Breast epithelium (tissue), 3 donors: ENCODE results near the gene DOCK10.

Experiments used
- POLR2AphosphoS5 ChIP-seq, 3 donors: sonication (generic); formaldehyde crosslinking; IDR thresholded peaks; one replicate each; pipeline ENCODE4 v1.6.1; 2017; ENCODE audit warnings: antibody characterized with exemption in 3 of 3
- TF ChIP-seq, protein P1 (sequence below), 3 donors: fragments of 450-650 bp; IDR thresholded peaks; one replicate each; pipeline ENCODE4 v1.5.1; 2016 to 2017; ENCODE audit warnings: antibody characterized with exemption in 3 of 3, mild to moderate bottlenecking in 3 of 3, moderate library complexity in 3 of 3

DNA sequence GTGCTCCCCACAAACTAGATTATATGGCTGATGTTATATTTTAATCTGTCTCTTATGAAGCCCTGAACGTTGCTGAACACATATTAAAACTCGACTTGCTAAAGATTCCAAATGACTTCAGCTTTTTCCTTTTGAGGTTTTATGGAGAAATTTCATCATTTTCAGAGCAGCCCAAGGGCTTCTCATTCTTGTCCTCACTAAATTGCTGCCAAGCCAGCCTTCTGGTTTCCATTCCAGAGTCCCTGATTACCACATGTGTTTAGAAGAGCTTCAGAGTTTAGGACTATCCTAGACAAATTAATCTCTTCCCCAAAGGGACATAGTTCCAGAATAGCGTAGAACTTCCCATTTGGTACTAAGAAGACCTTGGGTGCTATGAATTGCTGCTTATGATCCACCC is 248.3 kb downstream of the DOCK10 start:
- TF ChIP-seq POLR2AphosphoS5 (IDR thresholded peaks at IDR 0.05) = no peak
- TF ChIP-seq, protein P1, sequence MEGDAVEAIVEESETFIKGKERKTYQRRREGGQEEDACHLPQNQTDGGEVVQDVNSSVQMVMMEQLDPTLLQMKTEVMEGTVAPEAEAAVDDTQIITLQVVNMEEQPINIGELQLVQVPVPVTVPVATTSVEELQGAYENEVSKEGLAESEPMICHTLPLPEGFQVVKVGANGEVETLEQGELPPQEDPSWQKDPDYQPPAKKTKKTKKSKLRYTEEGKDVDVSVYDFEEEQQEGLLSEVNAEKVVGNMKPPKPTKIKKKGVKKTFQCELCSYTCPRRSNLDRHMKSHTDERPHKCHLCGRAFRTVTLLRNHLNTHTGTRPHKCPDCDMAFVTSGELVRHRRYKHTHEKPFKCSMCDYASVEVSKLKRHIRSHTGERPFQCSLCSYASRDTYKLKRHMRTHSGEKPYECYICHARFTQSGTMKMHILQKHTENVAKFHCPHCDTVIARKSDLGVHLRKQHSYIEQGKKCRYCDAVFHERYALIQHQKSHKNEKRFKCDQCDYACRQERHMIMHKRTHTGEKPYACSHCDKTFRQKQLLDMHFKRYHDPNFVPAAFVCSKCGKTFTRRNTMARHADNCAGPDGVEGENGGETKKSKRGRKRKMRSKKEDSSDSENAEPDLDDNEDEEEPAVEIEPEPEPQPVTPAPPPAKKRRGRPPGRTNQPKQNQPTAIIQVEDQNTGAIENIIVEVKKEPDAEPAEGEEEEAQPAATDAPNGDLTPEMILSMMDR (IDR thresholded peaks at IDR 0.05) = no peak
